ENCODE measurements around the gene TLCD2.

- TF ChIP-seq CTCF (conservative IDR thresholded peaks at IDR 0.05 in 1 of 2, IDR thresholded peaks at IDR 0.05 in 1 of 2; ENCODE audit: extremely low read depth in 1 of 2, insufficient read depth in 1 of 2, low read depth in 1 of 2, low read length in 2 of 2) (no peak), EZH2 (IDR thresholded peaks at IDR 0.05; ENCODE audit: borderline replicate concordance, low read length) (no peak)
Measured at GRCh38 chr17:1709971-1710806, at the start of gene TLCD2.
